GM12878 (cell line): Measurements from ENCODE around the gene TMEM163. TPM values are rescaled to one million over a fixed set of nuclear protein-coding genes. Genes with fewer than 3 reads are reported as not detected.
"Not testable (repeated sequence)": the region's sequence is repeated elsewhere in the genome, so short reads cannot be mapped to it uniquely, and the experiment has no call there.

Experiments used
- ATAC-seq: fragments of 200-7000 bp; cut with Tn5 transposase; 3 replicates; pipeline ENCODE4 v1.9.1; 2020; ENCODE audit warnings: mild to moderate bottlenecking, moderate library complexity
- BruUV-seq: library from RNA; stranded (reverse); fragments of 400-500 nt; replicated peaks from 2 replicates; lab custom pipeline; 2021; lab: Mats Ljungman, UMichigan
- CTCF ChIA-PET: fragments of 300-600 bp; sonication (Branson Sonifier 250); formaldehyde crosslinking; extraction: SDS; loops from one replicate; lab custom pipeline; 2021; ENCODE audit warnings: inconsistent platforms; lab: Yijun Ruan, JAX
- POLR2A ChIA-PET: fragments of 350-600 bp; formaldehyde crosslinking; extraction: SDS; loops from one replicate; lab custom pipeline; 2021; ENCODE audit warnings: inconsistent platforms; lab: Charles Lee
- RAD21 ChIA-PET: fragments of 300-600 bp; sonication (Branson Sonifier 250); formaldehyde crosslinking; loops from one replicate; lab custom pipeline; 2023; ENCODE audit warnings: antibody characterized with exemption; ENCODE audit not compliant: unreplicated experiment; lab: Charles Lee
- SMC1A ChIA-PET: fragments of 300-600 bp; sonication (Branson Sonifier 250); formaldehyde crosslinking; loops from one replicate; lab custom pipeline; 2023; ENCODE audit not compliant: unreplicated experiment, uncharacterized antibody; lab: Charles Lee
- DNase-seq: peaks from one replicate; pipeline ENCODE4 v3.0.0-alpha.2; 2011; ENCODE audit warnings: low read depth, low spot score
- FAIRE-seq: peaks from 3 replicates; lab custom pipeline; 2011; peaks lifted over from hg19 to GRCh38; lab: Jason Lieb, UNC
- H2AFZ ChIP-seq: 2 replicates; pipeline ENCODE4 v1.6.0; 2011; ENCODE audit warnings: low read depth, low read length, control low read depth; ENCODE audit not compliant: control insufficient read depth
- H3K27ac ChIP-seq: 2 replicates; pipeline ENCODE4 v1.5.1; 2011; ENCODE audit warnings: control low read depth; ENCODE audit not compliant: control insufficient read depth, insufficient read depth
- H3K27me3 ChIP-seq, 2 experiments: replicated peaks in 1 of 2; 2 replicates each; pipeline versions ENCODE4 v1.6.0 to v1.6.1; 2011; ENCODE audit warnings: low read length in 1 of 2; ENCODE audit not compliant: control insufficient read depth in 2 of 2, insufficient read depth in 2 of 2
- H3K36me3 ChIP-seq, 2 experiments: 2 replicates each; pipeline ENCODE4 v1.5.1; 2011; ENCODE audit warnings: low read length in 1 of 2; ENCODE audit not compliant: control insufficient read depth in 2 of 2, insufficient read depth in 2 of 2
- H3K4me1 ChIP-seq: 2 replicates; pipeline ENCODE4 v1.6.1; 2011; ENCODE audit warnings: mild to moderate bottlenecking, low read length, moderate library complexity, mixed read lengths; ENCODE audit not compliant: control insufficient read depth, insufficient read depth
- H3K4me2 ChIP-seq: 2 replicates; pipeline ENCODE4 v1.6.0; 2011; ENCODE audit warnings: control low read depth; ENCODE audit not compliant: control insufficient read depth, insufficient read depth
- H3K4me3 ChIP-seq: fragments of 200-600 bp; sonication (generic); 2 replicates; pipeline ENCODE4 v1.5.1; 2016
- H3K79me2 ChIP-seq: 2 replicates; pipeline ENCODE4 v1.6.0; 2011; ENCODE audit warnings: low read length; ENCODE audit not compliant: control insufficient read depth, insufficient read depth
- H3K9ac ChIP-seq: 2 replicates; pipeline ENCODE4 v1.8.0; 2011; ENCODE audit warnings: low read length, control low read depth, mixed read lengths; ENCODE audit not compliant: control insufficient read depth, insufficient read depth
- H3K9me3 ChIP-seq: replicated peaks from 3 replicates; pipeline ENCODE4 v1.5.1; 2011; ENCODE audit warnings: mild to moderate bottlenecking, low read length; ENCODE audit not compliant: control insufficient read depth, insufficient read depth
- H4K20me1 ChIP-seq: 2 replicates; pipeline ENCODE4 v1.6.0; 2011; ENCODE audit not compliant: control insufficient read depth, insufficient read depth
- BCL3 ChIP-seq: IDR thresholded peaks from 2 replicates; pipeline ENCODE4 v1.6.1; 2011; ENCODE audit warnings: borderline replicate concordance, low read depth, mild to moderate bottlenecking, moderate library complexity, low read length; ENCODE audit not compliant: insufficient read depth, poor library complexity, severe bottlenecking
- POLR2A ChIP-seq: IDR thresholded peaks from 2 replicates; pipeline ENCODE4 v1.6.1; 2011; ENCODE audit warnings: low read depth, mild to moderate bottlenecking, low read length
- WGBS: methylation state at CpG from one replicate; pipeline ENCODE4 v1.1.6; 2016; ENCODE audit warnings: low lambda C conversion rate; ENCODE audit not compliant: insufficient replicate concordance, insufficient coverage; ENCODE audit errors: missing lambda C conversion rate; 5-methylcytosine and 5-hydroxymethylcytosine counted together
- in situ Hi-C: fragments of 300-500 bp; cut with MboI; formaldehyde crosslinking; loops from 9 replicates; pipeline ENCODE4 v1.14.3; 2018; ENCODE audit warnings: mixed read lengths
- intact Hi-C: fragments of 100-400 bp; cut with micrococcal nuclease; formaldehyde crosslinking; loops from one replicate; pipeline ENCODE4 v1.14.2; 2022; ENCODE audit not compliant: unreplicated experiment
- polyA plus RNA-seq, 11 experiments: library from polyadenylated mRNA; depleted of rRNA in 4 of 11; unstranded in 6 of 11; stranded (reverse) in 5 of 11; fragments of >200 nt; fragmentation: Nextera tagmentation in 4 of 11; fragmentation: Illumina TruSeq in 1 of 11; extraction: Ambion mirVana in 4 of 11; extraction: Trizol in 1 of 11; gene quantifications; 1 replicate in 1 of 11; 2 replicates in 10 of 11; pipeline versions ENCODE4 v1.2.1 to v1.2.3, GENCODE V29; 2011 to 2016; ENCODE audit warnings: inconsistent platforms in 2 of 11, missing spikeins in 2 of 11, low read depth in 1 of 11
- total RNA-seq, 4 experiments: library from RNA; depleted of rRNA in 3 of 4; stranded (reverse); fragments of >200 nt in 3 of 4; fragmentation: Illumina TruSeq in 1 of 4; extraction: Trizol in 1 of 4; gene quantifications; 2 replicates each; pipeline versions ENCODE4 v1.2.1 to v1.2.3, GENCODE V29; 2013 to 2021

The TMEM163 gene
- total and polyA plus RNA-seq, 10 of the 15 experiments (the other 5 are each of a cell fraction or from before 2014, with no cell fraction given) = 0.05 to 0.11 (median 0.07) TPM; not detected in 4

DNA sequence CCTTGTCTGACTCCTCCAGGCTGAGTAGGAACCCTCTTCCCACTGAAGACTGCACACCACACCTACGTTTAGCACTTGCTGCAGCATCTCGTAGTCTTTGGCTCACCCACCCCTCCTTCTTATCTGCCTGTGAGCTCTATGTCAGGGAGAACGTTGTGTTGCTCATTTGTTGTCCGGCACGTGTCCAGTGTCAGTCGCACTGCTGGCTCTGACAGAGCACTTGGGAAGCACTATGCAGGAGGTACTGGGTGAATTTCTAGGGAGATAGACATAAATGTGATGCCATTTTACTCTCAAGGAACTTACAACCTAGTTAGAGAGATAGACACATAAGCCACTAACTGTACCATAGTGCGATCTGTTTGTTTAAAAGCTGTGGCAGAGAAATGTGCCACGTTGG is 241.8 kb downstream of the TMEM163 start:
- H3K9me3 ChIP-seq, H4K20me1 ChIP-seq, FAIRE-seq, H3K27me3 ChIP-seq, intact Hi-C loops, H3K36me3 ChIP-seq, H3K4me1 ChIP-seq, H3K27ac ChIP-seq, BruUV-seq, H3K4me2 ChIP-seq, H2AFZ ChIP-seq, in situ Hi-C loops, H3K9ac ChIP-seq, DNase-seq, ATAC-seq, SMC1A ChIA-PET, POLR2A ChIA-PET, H3K79me2 ChIP-seq, H3K4me3 ChIP-seq: not testable (repeated sequence)
- ChIA-PET RAD21 (interaction anchor here (1.5 kb wide), 1 partner anchor 26 kb away, joined by 3 read pairs; no protein-coding TSS in a partner anchor), CTCF (interaction anchor here (1.0 kb wide), 1 partner anchor 592 kb away, joined by 3 read pairs; no protein-coding TSS in a partner anchor)
- 37% methylated on average over 8 of the region's 8 CpGs for WGBS

GRCh38 chr2:134470561-134471168 is 248.1 kb downstream of the TMEM163 start:
- ChIA-PET SMC1A (no interaction called here), RAD21 (no interaction called here), POLR2A (no interaction called here), CTCF (interaction anchor here (0.9 to 3.7 kb wide), 3 partner anchors 10 to 233 kb away, joined by 3 to 16 read pairs (median 4); no protein-coding TSS in a partner anchor)
- H3K4me2 ChIP-seq = no peak overlapping the region
- no TSS peak for BruUV-seq
- no peaks in the 10 kb centered on the region for H3K36me3 ChIP-seq
- H4K20me1 ChIP-seq = no peaks in the 10 kb centered on the region
- no peaks in the 10 kb centered on the region; the same call in 2 of the 3 replicates for H3K9me3 ChIP-seq
- no peak overlapping the region for H3K9ac ChIP-seq
- no peaks in the 10 kb centered on the region for H3K27me3 ChIP-seq
- H3K4me3 ChIP-seq = no peak overlapping the region
- intact Hi-C loops = no loop called here
- FAIRE-seq (no peak), ATAC-seq (no peak), DNase-seq (no peak)
- TF ChIP-seq BCL3 = no peak
- no peak for TF ChIP-seq POLR2A
- no peaks in the 10 kb centered on the region for H3K4me1 ChIP-seq
- H3K27ac ChIP-seq = no peak overlapping the region
- H2AFZ ChIP-seq = no peak overlapping the region
- 47% methylated on average over 8 of the region's 8 CpGs for WGBS
- no peaks in the 10 kb centered on the region for H3K79me2 ChIP-seq
- in situ Hi-C loops = no loop called here
